HCT116 (cell line): ENCODE measurements around the gene RYR3. TPM values are rescaled to one million over a fixed set of nuclear protein-coding genes. Genes with fewer than 3 reads are reported as not detected.

Experiments
- ATAC-seq: fragments of 200-7000 bp; cut with Tn5 transposase; 2 replicates; pipeline ENCODE4 v1.9.1; 2020; ENCODE audit warnings: mild to moderate bottlenecking, moderate library complexity
- BruUV-seq: library from RNA; stranded (reverse); fragments of 400-500 nt; replicated peaks from 2 replicates; lab custom pipeline; 2021; lab: Mats Ljungman, UMichigan
- CTCF ChIA-PET: fragments of 300-600 bp; sonication (Branson Sonifier 250); formaldehyde crosslinking; loops from one replicate; lab custom pipeline; 2021; ENCODE audit warnings: antibody characterized with exemption; lab: Charles Lee
- POLR2A ChIA-PET: fragments of 300-600, 350-600 bp; sonication (Branson Sonifier 250); formaldehyde crosslinking; loops from one replicate; lab custom pipeline; 2021; ENCODE audit warnings: antibody characterized with exemption; lab: Charles Lee
- RAD21 ChIA-PET, 2 experiments: fragments of 300-600 bp; sonication (Branson Sonifier 250); formaldehyde crosslinking; loops; one replicate each; lab custom pipeline; 2023; ENCODE audit warnings: low total read pairs in 2 of 2; ENCODE audit not compliant: uncharacterized antibody in 2 of 2, unreplicated experiment in 2 of 2, low non-redundant PET in 1 of 2; lab: Charles Lee
- DNase-seq: peaks from one replicate; pipeline ENCODE4 v3.0.0-alpha.2; 2010; ENCODE audit warnings: low read depth, low spot score
- H2AFZ ChIP-seq: fragments of 200-600 bp; shearing (Covaris generic), sonication (generic); 2 replicates; pipeline ENCODE4 v1.6.1; 2017; ENCODE audit warnings: low read depth, mixed run types, mixed read lengths, antibody characterized with exemption, low read length; ENCODE audit not compliant: poor library complexity, severe bottlenecking
- H3K27ac ChIP-seq: 2 replicates; pipeline ENCODE4 v1.5.1; 2012; ENCODE audit warnings: low read depth, low read length
- H3K27me3 ChIP-seq: fragments of 200-600 bp; sonication (generic); 2 replicates; pipeline ENCODE4 v1.6.1; 2016; ENCODE audit warnings: mixed run types, low read length, mixed read lengths; ENCODE audit not compliant: insufficient read depth
- H3K36me3 ChIP-seq, 2 experiments: fragments of 200-500 bp in 1 of 2; fragments of 200-600 bp in 1 of 2; sonication (Bioruptor generic) in 1 of 2; sonication (generic) in 1 of 2; 2 replicates each; pipeline versions ENCODE4 v1.5.1 to v1.6.1; 2014 to 2016; ENCODE audit warnings: low read length in 2 of 2, inconsistent platforms in 1 of 2, mixed read lengths in 1 of 2, mixed run types in 1 of 2; ENCODE audit not compliant: insufficient read depth in 2 of 2, control insufficient read depth in 1 of 2
- H3K4me1 ChIP-seq, 2 experiments: fragments of 200-600 bp in 1 of 2; sonication (generic) in 1 of 2; 2 replicates each; pipeline versions ENCODE4 v1.5.1 to v1.6.1; 2012 to 2017; ENCODE audit warnings: low read length in 2 of 2, inconsistent platforms in 1 of 2, mild to moderate bottlenecking in 1 of 2, mixed read lengths in 1 of 2, mixed run types in 1 of 2, moderate library complexity in 1 of 2; ENCODE audit not compliant: insufficient read depth in 2 of 2, control insufficient read depth in 1 of 2
- H3K4me2 ChIP-seq: fragments of 200-600 bp; sonication (generic); 2 replicates; pipeline ENCODE4 v1.6.1; 2017; ENCODE audit warnings: mixed run types, low read length, mixed read lengths
- H3K4me3 ChIP-seq, 2 experiments: fragments of 200-600 bp in 1 of 2; sonication (generic) in 1 of 2; replicated peaks in 1 of 2; 2 replicates each; pipeline ENCODE4 v1.5.1; 2011 to 2016; ENCODE audit warnings: low read length in 2 of 2, control low read depth in 1 of 2, low read depth in 1 of 2, mild to moderate bottlenecking in 1 of 2, mixed read lengths in 1 of 2, mixed run types in 1 of 2
- H3K79me2 ChIP-seq: fragments of 200-600 bp; sonication (generic); 2 replicates; pipeline ENCODE4 v1.6.1; 2017; ENCODE audit warnings: mild to moderate bottlenecking, mixed run types, low read length, moderate library complexity, mixed read lengths; ENCODE audit not compliant: insufficient read depth
- H3K9ac ChIP-seq: fragments of 200-600 bp; sonication (generic); 2 replicates; pipeline ENCODE4 v1.6.1; 2016; ENCODE audit warnings: low read length, mixed read lengths
- H3K9me2 ChIP-seq: fragments of 200-600 bp; sonication (generic), shearing (Covaris generic); 2 replicates; pipeline ENCODE4 v1.6.1; 2017; ENCODE audit warnings: mixed run types, mild to moderate bottlenecking, moderate library complexity; ENCODE audit not compliant: insufficient read depth
- H3K9me3 ChIP-seq, 2 experiments: fragments of 200-500 bp in 1 of 2; fragments of 200-600 bp in 1 of 2; sonication (Bioruptor generic) in 1 of 2; sonication (generic) in 1 of 2; 2 replicates each; pipeline ENCODE4 v1.6.1; 2014 to 2017; ENCODE audit warnings: low read length in 2 of 2, mixed read lengths in 2 of 2, inconsistent platforms in 1 of 2, low read depth in 1 of 2, mild to moderate bottlenecking in 1 of 2, mixed run types in 1 of 2, moderate library complexity in 1 of 2; ENCODE audit not compliant: control insufficient read depth in 1 of 2, insufficient read depth in 1 of 2
- H4K20me1 ChIP-seq: fragments of 200-600 bp; sonication (generic), shearing (Covaris generic); 2 replicates; pipeline ENCODE4 v1.6.1; 2017; ENCODE audit warnings: mixed run types, mild to moderate bottlenecking, moderate library complexity; ENCODE audit not compliant: insufficient read depth
- CBX3 ChIP-seq: IDR thresholded peaks from 2 replicates; pipeline ENCODE4 v1.6.1; 2012; ENCODE audit warnings: low read depth
- EZH2phosphoT487 ChIP-seq: fragments of 200-600 bp; IDR thresholded peaks from 2 replicates; pipeline ENCODE4 v1.6.1; 2018; ENCODE audit warnings: antibody characterized with exemption, borderline replicate concordance
- JUND ChIP-seq: IDR thresholded peaks from 2 replicates; pipeline ENCODE4 v1.6.1; 2012
- POLR2A ChIP-seq: IDR thresholded peaks from 2 replicates; pipeline ENCODE4 v1.7.0; 2011; ENCODE audit warnings: borderline replicate concordance; ENCODE audit not compliant: insufficient read depth, insufficient read length; ENCODE audit errors: extremely low read depth
- POLR2AphosphoS5 ChIP-seq: IDR thresholded peaks from 2 replicates; pipeline ENCODE4 v1.6.1; 2011; ENCODE audit warnings: mild to moderate bottlenecking, low read depth, low read length, moderate library complexity
- RAD21 ChIP-seq: IDR thresholded peaks from 2 replicates; pipeline ENCODE4 v1.6.1; 2012; ENCODE audit warnings: low read depth, mild to moderate bottlenecking
- SIN3A ChIP-seq: IDR thresholded peaks from 2 replicates; pipeline ENCODE4 v1.6.1; 2012; ENCODE audit warnings: low read depth
- SRF ChIP-seq: IDR thresholded peaks from 2 replicates; pipeline ENCODE4 v1.6.1; 2012; ENCODE audit warnings: low read depth
- YY1 ChIP-seq: IDR thresholded peaks from 2 replicates; pipeline ENCODE4 v1.6.1; 2011; ENCODE audit warnings: low read length, low read depth, moderate library complexity, mild to moderate bottlenecking; ENCODE audit not compliant: insufficient replicate concordance; ENCODE audit errors: extremely low read depth
- ZFX ChIP-seq: fragments of 450-650 bp; IDR thresholded peaks from 2 replicates; pipeline ENCODE4 v1.6.1; 2017
- ZNF274 ChIP-seq: fragments of 200-500 bp; sonication (Bioruptor generic); IDR thresholded peaks from 2 replicates; pipeline ENCODE4 v1.6.1; 2014; ENCODE audit warnings: mild to moderate bottlenecking, low read depth, low read length, inconsistent platforms
- intact Hi-C: fragments of 100-400 bp; cut with micrococcal nuclease; formaldehyde crosslinking; loops from 2 replicates; pipeline ENCODE4 v1.10.0; 2022
- total RNA-seq: library from RNA; stranded (reverse); gene quantifications from one replicate; pipeline ENCODE4 v1.2.1, GENCODE V29; 2021; ENCODE audit not compliant: unreplicated experiment
- TF ChIP-seq, protein P1 (sequence below): IDR thresholded peaks from 2 replicates; pipeline ENCODE4 v1.6.1; 2011; ENCODE audit warnings: mild to moderate bottlenecking, low read length, moderate library complexity; ENCODE audit not compliant: insufficient replicate concordance; ENCODE audit errors: extremely low read depth
- TF ChIP-seq, protein P2 (sequence below): IDR thresholded peaks from 2 replicates; pipeline ENCODE4 v1.6.1; 2012; ENCODE audit warnings: low read depth
- TF ChIP-seq, protein P3 (sequence below): IDR thresholded peaks from 2 replicates; pipeline ENCODE4 v1.6.1; 2012

The RYR3 gene
- total RNA-seq, 1 experiment from 2014 or later = not detected

DNA sequence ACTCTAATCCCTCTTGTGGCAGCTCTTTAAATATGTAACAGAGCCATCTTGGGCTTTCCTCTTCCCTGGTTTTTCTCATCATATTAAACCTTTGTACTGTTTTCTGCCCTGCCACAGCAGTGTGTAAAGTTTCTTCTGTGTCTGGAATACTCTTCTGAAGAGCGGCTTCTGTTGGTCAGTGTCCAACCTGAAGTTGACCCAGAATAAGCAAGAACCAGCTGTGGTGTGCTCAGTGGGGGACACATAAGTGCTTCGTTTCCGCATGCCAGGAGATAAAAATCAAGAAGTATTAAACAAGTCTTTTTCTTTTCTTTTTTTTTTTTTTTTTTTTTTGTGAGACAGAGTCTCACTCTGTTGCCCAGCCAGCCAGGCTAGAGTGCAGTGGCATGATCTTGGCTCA lies 484.3 kb downstream of the RYR3 start:
- ATAC-seq (no peak), DNase-seq (no peak)
- intact Hi-C loops = no loop called here
- POLR2A ChIA-PET = no interaction called here
- Histone ChIP-seq H3K9ac (no peak overlapping the region), H3K27me3 (peaks cover 43% of the 10 kb centered on the region), H3K9me2 (no peaks in the 10 kb centered on the region), H3K9me3 (no peaks in the 10 kb centered on the region), H3K27ac (no peak overlapping the region), H4K20me1 (no peaks in the 10 kb centered on the region), H3K4me2 (no peak overlapping the region), H3K4me3 (no peak overlapping the region), H3K4me1 (no peaks in the 10 kb centered on the region), H2AFZ (no peak overlapping the region), H3K79me2 (no peaks in the 10 kb centered on the region), H3K36me3 (no peaks in the 10 kb centered on the region)
- RAD21 ChIA-PET = no interaction called here
- CTCF ChIA-PET = no interaction called here
- no TSS peak for BruUV-seq
- TF ChIP-seq SIN3A (no peak), SRF (no peak)

DNA sequence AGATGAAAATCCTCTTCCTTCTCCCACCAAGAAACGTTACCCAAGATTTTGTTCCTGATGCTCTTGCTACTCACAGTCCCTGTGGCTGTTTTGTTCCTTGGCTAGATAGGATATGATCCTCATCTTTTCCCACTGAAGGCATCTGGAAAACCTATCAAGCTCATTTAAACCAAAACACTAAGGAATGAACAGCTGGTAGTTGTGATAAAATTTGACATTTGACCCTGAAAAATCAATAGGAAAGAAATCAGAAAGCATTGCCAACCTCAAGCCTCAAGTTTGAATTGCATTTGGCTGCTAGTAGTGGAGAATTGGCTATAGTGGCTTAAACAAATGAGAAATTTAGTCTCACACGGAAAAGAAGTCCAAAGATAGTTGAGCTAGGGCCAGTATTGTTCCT lies 486.9 kb downstream of the RYR3 start:
- CTCF ChIA-PET = no interaction called here
- no peak overlapping the region for H3K4me3 ChIP-seq
- no peak for ATAC-seq

More for the DNA sequence above, 486.9 kb downstream of the RYR3 start:
- intact Hi-C loops = no loop called here
- H2AFZ ChIP-seq = no peak overlapping the region
- H3K4me2 ChIP-seq = no peak overlapping the region
- TF ChIP-seq SIN3A = no peak
- TF ChIP-seq CBX3 = no peak
- no peak for TF ChIP-seq RAD21
- TF ChIP-seq, protein P1, sequence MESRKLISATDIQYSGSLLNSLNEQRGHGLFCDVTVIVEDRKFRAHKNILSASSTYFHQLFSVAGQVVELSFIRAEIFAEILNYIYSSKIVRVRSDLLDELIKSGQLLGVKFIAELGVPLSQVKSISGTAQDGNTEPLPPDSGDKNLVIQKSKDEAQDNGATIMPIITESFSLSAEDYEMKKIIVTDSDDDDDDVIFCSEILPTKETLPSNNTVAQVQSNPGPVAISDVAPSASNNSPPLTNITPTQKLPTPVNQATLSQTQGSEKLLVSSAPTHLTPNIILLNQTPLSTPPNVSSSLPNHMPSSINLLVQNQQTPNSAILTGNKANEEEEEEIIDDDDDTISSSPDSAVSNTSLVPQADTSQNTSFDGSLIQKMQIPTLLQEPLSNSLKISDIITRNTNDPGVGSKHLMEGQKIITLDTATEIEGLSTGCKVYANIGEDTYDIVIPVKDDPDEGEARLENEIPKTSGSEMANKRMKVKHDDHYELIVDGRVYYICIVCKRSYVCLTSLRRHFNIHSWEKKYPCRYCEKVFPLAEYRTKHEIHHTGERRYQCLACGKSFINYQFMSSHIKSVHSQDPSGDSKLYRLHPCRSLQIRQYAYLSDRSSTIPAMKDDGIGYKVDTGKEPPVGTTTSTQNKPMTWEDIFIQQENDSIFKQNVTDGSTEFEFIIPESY = no peak
- no peak for TF ChIP-seq POLR2A
- no peak for TF ChIP-seq YY1
- TF ChIP-seq JUND = no peak
- TF ChIP-seq ZFX = no peak
- TF ChIP-seq POLR2AphosphoS5 = no peak
- TF ChIP-seq, protein P2, sequence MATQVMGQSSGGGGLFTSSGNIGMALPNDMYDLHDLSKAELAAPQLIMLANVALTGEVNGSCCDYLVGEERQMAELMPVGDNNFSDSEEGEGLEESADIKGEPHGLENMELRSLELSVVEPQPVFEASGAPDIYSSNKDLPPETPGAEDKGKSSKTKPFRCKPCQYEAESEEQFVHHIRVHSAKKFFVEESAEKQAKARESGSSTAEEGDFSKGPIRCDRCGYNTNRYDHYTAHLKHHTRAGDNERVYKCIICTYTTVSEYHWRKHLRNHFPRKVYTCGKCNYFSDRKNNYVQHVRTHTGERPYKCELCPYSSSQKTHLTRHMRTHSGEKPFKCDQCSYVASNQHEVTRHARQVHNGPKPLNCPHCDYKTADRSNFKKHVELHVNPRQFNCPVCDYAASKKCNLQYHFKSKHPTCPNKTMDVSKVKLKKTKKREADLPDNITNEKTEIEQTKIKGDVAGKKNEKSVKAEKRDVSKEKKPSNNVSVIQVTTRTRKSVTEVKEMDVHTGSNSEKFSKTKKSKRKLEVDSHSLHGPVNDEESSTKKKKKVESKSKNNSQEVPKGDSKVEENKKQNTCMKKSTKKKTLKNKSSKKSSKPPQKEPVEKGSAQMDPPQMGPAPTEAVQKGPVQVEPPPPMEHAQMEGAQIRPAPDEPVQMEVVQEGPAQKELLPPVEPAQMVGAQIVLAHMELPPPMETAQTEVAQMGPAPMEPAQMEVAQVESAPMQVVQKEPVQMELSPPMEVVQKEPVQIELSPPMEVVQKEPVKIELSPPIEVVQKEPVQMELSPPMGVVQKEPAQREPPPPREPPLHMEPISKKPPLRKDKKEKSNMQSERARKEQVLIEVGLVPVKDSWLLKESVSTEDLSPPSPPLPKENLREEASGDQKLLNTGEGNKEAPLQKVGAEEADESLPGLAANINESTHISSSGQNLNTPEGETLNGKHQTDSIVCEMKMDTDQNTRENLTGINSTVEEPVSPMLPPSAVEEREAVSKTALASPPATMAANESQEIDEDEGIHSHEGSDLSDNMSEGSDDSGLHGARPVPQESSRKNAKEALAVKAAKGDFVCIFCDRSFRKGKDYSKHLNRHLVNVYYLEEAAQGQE = no peak
- no peak for TF ChIP-seq SRF
- TF ChIP-seq EZH2phosphoT487 = no peak
- TF ChIP-seq, protein P3, sequence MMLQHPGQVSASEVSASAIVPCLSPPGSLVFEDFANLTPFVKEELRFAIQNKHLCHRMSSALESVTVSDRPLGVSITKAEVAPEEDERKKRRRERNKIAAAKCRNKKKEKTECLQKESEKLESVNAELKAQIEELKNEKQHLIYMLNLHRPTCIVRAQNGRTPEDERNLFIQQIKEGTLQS = no peak
- TF ChIP-seq ZNF274 = no peak
- H3K79me2 ChIP-seq = no peaks in the 10 kb centered on the region
- no peak overlapping the region for H3K9ac ChIP-seq
- ChIA-PET RAD21 (no interaction called here), POLR2A (no interaction called here)
- BruUV-seq = no TSS peak
- H3K4me1 ChIP-seq = no peaks in the 10 kb centered on the region
- no peaks in the 10 kb centered on the region for H4K20me1 ChIP-seq
- no peaks in the 10 kb centered on the region for H3K9me2 ChIP-seq
- no peak for DNase-seq
- H3K27ac ChIP-seq = no peak overlapping the region
- no peaks in the 10 kb centered on the region for H3K36me3 ChIP-seq
- H3K27me3 ChIP-seq = peaks cover 44% of the 10 kb centered on the region
- H3K9me3 ChIP-seq = no peaks in the 10 kb centered on the region
